ENCODE measurements around the gene IGF1.

- TF ChIP-seq EZH2 (IDR thresholded peaks at IDR 0.05) (no peak), POLR2AphosphoS5 (IDR thresholded peaks at IDR 0.05; ENCODE audit: borderline replicate concordance, low read depth, low read length) (no peak)
Observed at GRCh38 chr12:102454330-102454729, 26.0 kb downstream of the IGF1 start.
